BLaER1 (cell line): ENCODE results near the gene AATF.
A peak's percentile ranks its signal among the peaks of the same experiment; 100 is the strongest.

Experiments used
- H3K27ac ChIP-seq: shearing (Covaris generic); formaldehyde crosslinking; 2 replicates; pipeline ENCODE4 v1.8.1; 2022
- H3K27me3 ChIP-seq: shearing (Covaris generic); formaldehyde crosslinking; 2 replicates; pipeline ENCODE4 v1.8.1; 2022
- H3K36me3 ChIP-seq: shearing (Covaris generic); formaldehyde crosslinking; 2 replicates; pipeline ENCODE4 v1.8.1; 2022
- H3K4me1 ChIP-seq: shearing (Covaris generic); formaldehyde crosslinking; 2 replicates; pipeline ENCODE4 v1.8.1; 2022
- H3K4me2 ChIP-seq: shearing (Covaris generic); formaldehyde crosslinking; 2 replicates; pipeline ENCODE4 v1.8.1; 2022
- H3K4me3 ChIP-seq: shearing (Covaris generic); formaldehyde crosslinking; 2 replicates; pipeline ENCODE4 v1.8.1; 2022
- H3K9ac ChIP-seq: shearing (Covaris generic); formaldehyde crosslinking; 2 replicates; pipeline ENCODE4 v1.8.1; 2022
- H3K9me3 ChIP-seq: shearing (Covaris generic); formaldehyde crosslinking; 2 replicates; pipeline ENCODE4 v1.8.1; 2022
- H4K20me1 ChIP-seq: shearing (Covaris generic); formaldehyde crosslinking; 2 replicates; pipeline ENCODE4 v1.8.1; 2022
- Cebpa-rat ChIP-seq: shearing (Covaris generic); IDR thresholded peaks from 2 replicates; pipeline ENCODE4 v1.8.1; 2022

The AATF gene

GRCh38 chr17:36919407-36919968, 29.3 kb upstream of the AATF start:
- Histone ChIP-seq H4K20me1 (peaks cover 17% of the 10 kb centered on the region; the same call in 1 of the 2 replicates), H3K9me3 (no peaks in the 10 kb centered on the region), H3K4me1 (no peaks in the 10 kb centered on the region), H3K27ac (no peak overlapping the region), H3K9ac (no peak overlapping the region), H3K27me3 (peaks cover 52% of the 10 kb centered on the region), H3K4me3 (no peak overlapping the region), H3K4me2 (no peak overlapping the region), H3K36me3 (no peaks in the 10 kb centered on the region)
- no peak for TF ChIP-seq Cebpa-rat

DNA sequence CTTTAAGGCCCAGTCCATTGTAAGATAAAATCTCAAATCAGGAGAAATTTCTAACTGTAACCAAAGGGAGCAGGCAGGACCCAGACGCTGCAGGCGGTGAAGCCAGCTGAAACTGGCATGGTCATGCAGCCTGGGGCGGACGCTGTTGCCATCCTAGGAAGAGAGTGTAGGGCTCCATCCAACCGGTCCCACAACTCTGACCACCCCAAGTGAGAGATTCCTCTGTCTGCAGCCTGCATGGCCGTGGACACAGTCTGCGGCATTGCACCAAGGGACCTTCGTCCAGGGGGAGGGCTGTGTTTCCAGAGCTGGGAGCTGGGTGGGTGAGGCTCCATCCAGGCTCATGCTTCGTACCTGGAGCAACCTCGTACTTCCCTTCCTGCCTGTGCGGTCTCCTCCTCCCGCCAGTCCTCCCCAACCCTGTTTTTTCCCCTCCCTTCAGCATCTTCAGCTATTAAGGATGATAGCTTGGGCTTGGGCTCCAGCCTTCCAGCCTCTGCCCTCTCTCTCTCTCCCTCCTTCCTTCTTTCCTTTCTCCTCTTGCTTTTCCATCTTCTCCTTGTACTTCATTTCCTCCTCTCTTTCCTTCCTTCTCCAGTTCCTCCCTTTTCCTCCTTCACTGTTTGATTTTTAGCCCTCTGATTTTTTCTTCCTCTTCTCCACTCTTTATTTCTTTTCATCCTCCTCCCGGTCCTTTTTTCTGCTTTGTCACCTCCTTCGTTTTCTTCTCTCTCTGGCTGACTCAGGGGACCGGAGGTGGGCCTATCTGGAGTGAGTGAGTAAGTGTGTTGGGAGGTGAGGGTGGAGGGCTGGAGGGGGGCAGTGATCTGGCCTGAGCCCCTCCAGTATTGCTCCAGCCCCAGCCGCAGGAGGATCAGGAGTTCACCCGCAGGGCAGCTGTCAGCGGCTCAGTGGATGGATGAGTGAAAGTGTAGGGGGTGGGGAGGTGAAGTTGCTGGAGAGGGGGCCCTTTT, 28.4 kb upstream of the AATF start:
- no peak overlapping the region for H3K27ac ChIP-seq
- no peaks in the 10 kb centered on the region for H3K9me3 ChIP-seq
- no peaks in the 10 kb centered on the region for H3K36me3 ChIP-seq
- H4K20me1 ChIP-seq = peaks cover 17% of the 10 kb centered on the region; the same call in 1 of the 2 replicates
- no peaks in the 10 kb centered on the region for H3K4me1 ChIP-seq
- no peak overlapping the region for H3K4me3 ChIP-seq
- H3K9ac ChIP-seq = no peak overlapping the region
- H3K27me3 ChIP-seq = peaks cover 58% of the 10 kb centered on the region
- H3K4me2 ChIP-seq = no peak overlapping the region
- TF ChIP-seq Cebpa-rat = no peak

GRCh38 chr17:36921095-36921851, 27.5 kb upstream of the AATF start:
- Histone ChIP-seq H3K36me3 (no peaks in the 10 kb centered on the region), H4K20me1 (peaks cover 17% of the 10 kb centered on the region; the same call in 1 of the 2 replicates), H3K9ac (no peak overlapping the region), H3K27me3 (peaks cover 61% of the 10 kb centered on the region), H3K4me3 (no peak overlapping the region), H3K4me1 (no peaks in the 10 kb centered on the region), H3K4me2 (no peak overlapping the region), H3K27ac (no peak overlapping the region), H3K9me3 (no peaks in the 10 kb centered on the region)
- no peak for TF ChIP-seq Cebpa-rat

DNA sequence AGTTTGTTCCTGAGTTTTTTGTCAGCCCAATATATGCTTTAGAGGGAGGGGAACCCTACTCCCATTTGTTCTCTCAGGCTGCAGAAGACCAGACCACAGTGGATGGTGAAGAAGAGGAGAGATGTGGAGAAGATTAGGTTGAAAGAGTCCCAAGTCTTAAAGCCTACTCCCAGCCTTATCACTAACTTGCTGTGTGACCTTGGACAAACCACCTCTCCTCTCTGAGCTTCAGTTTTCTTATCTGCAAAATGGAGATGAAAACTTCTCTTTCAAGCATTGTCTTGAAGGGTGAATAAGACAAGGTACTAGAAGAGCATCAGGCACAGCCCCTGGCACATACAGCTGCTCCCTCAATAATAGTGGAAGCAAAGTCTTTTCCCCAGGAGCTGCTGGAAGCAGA, 26.6 kb upstream of the AATF start:
- H3K27ac ChIP-seq = no peak overlapping the region
- TF ChIP-seq Cebpa-rat = no peak
- H3K9ac ChIP-seq = no peak overlapping the region
- H3K4me2 ChIP-seq = no peak overlapping the region
- H3K4me1 ChIP-seq = no peaks in the 10 kb centered on the region
- no peak overlapping the region for H3K4me3 ChIP-seq
- H3K36me3 ChIP-seq = no peaks in the 10 kb centered on the region
- peaks cover 17% of the 10 kb centered on the region; the same call in 1 of the 2 replicates for H4K20me1 ChIP-seq
- H3K27me3 ChIP-seq = peaks cover 67% of the 10 kb centered on the region
- H3K9me3 ChIP-seq = no peaks in the 10 kb centered on the region

- Histone ChIP-seq H3K9me3 (no peaks in the 10 kb centered on the region), H3K9ac (no peak overlapping the region), H3K36me3 (no peaks in the 10 kb centered on the region), H3K4me1 (peaks cover 14% of the 10 kb centered on the region), H4K20me1 (peaks cover 17% of the 10 kb centered on the region; the same call in 1 of the 2 replicates), H3K4me3 (no peak overlapping the region), H3K27me3 (peaks cover 80% of the 10 kb centered on the region), H3K4me2 (no peak overlapping the region), H3K27ac (no peak overlapping the region)
- no peak for TF ChIP-seq Cebpa-rat
Measured at GRCh38 chr17:36923814-36924221, 24.9 kb upstream of the AATF start.

- Histone ChIP-seq H3K27ac (no peak overlapping the region), H3K9me3 (no peaks in the 10 kb centered on the region), H3K4me2 (no peak overlapping the region), H3K9ac (no peak overlapping the region), H3K4me3 (no peak overlapping the region), H3K4me1 (peaks cover 15% of the 10 kb centered on the region), H3K36me3 (no peaks in the 10 kb centered on the region), H3K27me3 (peaks cover 80% of the 10 kb centered on the region), H4K20me1 (peaks cover 21% of the 10 kb centered on the region)
- TF ChIP-seq Cebpa-rat = no peak
Measured at GRCh38 chr17:36926226-36926625, 22.5 kb upstream of the AATF start.

- Histone ChIP-seq H3K9me3 (no peaks in the 10 kb centered on the region), H3K9ac (no peak overlapping the region), H3K36me3 (no peaks in the 10 kb centered on the region), H3K4me3 (no peak overlapping the region), H4K20me1 (peaks cover 23% of the 10 kb centered on the region), H3K4me2 (no peak overlapping the region), H3K27me3 (peaks cover 80% of the 10 kb centered on the region), H3K4me1 (peaks cover 15% of the 10 kb centered on the region), H3K27ac (no peak overlapping the region)
- TF ChIP-seq Cebpa-rat = no peak
Measured at GRCh38 chr17:36926701-36927100, 22.1 kb upstream of the AATF start.

GRCh38 chr17:36928471-36929345, 20.0 kb upstream of the AATF start:
- peaks cover 41% of the 10 kb centered on the region for H4K20me1 ChIP-seq
- no peaks in the 10 kb centered on the region for H3K36me3 ChIP-seq
- H3K9me3 ChIP-seq = no peaks in the 10 kb centered on the region
- no peak for TF ChIP-seq Cebpa-rat
- peak overlapping the region; percentile 68 for H3K4me2 ChIP-seq
- H3K27ac ChIP-seq = no peak overlapping the region
- H3K4me3 ChIP-seq = no peak overlapping the region
- no peak overlapping the region for H3K9ac ChIP-seq
- peaks cover 81% of the 10 kb centered on the region for H3K27me3 ChIP-seq
- H3K4me1 ChIP-seq = peaks cover 15% of the 10 kb centered on the region
